Endodermal cell (in vitro differentiated cells): ENCODE data around the gene DGKZ. TPM values are rescaled to one million over a fixed set of nuclear protein-coding genes. Genes with fewer than 3 reads are reported as not detected.

Experiments used
- DNase-seq: peaks from one replicate; pipeline ENCODE4 v3.0.0-alpha.2; 2017
- H3K27ac ChIP-seq: 2 replicates; pipeline ENCODE4 v1.5.1; 2013; ENCODE audit warnings: mild to moderate bottlenecking, low read depth, low read length, moderate library complexity
- H3K27me3 ChIP-seq: 2 replicates; pipeline ENCODE4 v1.6.1; 2013; ENCODE audit warnings: mild to moderate bottlenecking, low read length, moderate library complexity; ENCODE audit not compliant: insufficient read depth, control insufficient read depth, poor library complexity, severe bottlenecking
- H3K36me3 ChIP-seq: 2 replicates; pipeline ENCODE4 v1.7.0; 2013; ENCODE audit warnings: mild to moderate bottlenecking, low read length, moderate library complexity; ENCODE audit not compliant: control insufficient read depth, insufficient read depth
- H3K4me1 ChIP-seq: one replicate; pipeline ENCODE4 v1.7.0; 2013; ENCODE audit warnings: low read length; ENCODE audit not compliant: control insufficient read depth, insufficient read depth
- H3K4me3 ChIP-seq: 2 replicates; pipeline ENCODE4 v1.5.1; 2013; ENCODE audit warnings: mild to moderate bottlenecking, low read length, moderate library complexity
- H3K9ac ChIP-seq: 2 replicates; pipeline ENCODE4 v1.6.1; 2013; ENCODE audit warnings: mild to moderate bottlenecking, low read length, moderate library complexity; ENCODE audit not compliant: poor library complexity, severe bottlenecking; ENCODE audit errors: extremely low read depth
- H3K9me3 ChIP-seq: 2 replicates; pipeline ENCODE4 v1.6.1; 2013; ENCODE audit warnings: mild to moderate bottlenecking, low read length, moderate library complexity; ENCODE audit not compliant: control insufficient read depth
- H3K27ac Mint-ChIP-seq: 2 replicates; pipeline ENCODE4 v1.8.0; 2020; ENCODE audit warnings: mixed read lengths
- H3K27me3 Mint-ChIP-seq: 2 replicates; pipeline ENCODE4 v1.8.0; 2021; ENCODE audit warnings: mild to moderate bottlenecking, mixed read lengths; ENCODE audit not compliant: insufficient read depth
- H3K36me3 Mint-ChIP-seq: 2 replicates; pipeline ENCODE4 v1.8.0; 2020; ENCODE audit warnings: low read depth, mixed read lengths
- H3K4me1 Mint-ChIP-seq: 2 replicates; pipeline ENCODE4 v1.8.0; 2020; ENCODE audit warnings: mixed read lengths
- H3K4me3 Mint-ChIP-seq: 2 replicates; pipeline ENCODE4 v1.8.0; 2020; ENCODE audit warnings: mild to moderate bottlenecking, moderate library complexity, mixed read lengths
- H3K9me3 Mint-ChIP-seq: 2 replicates; pipeline ENCODE4 v1.8.0; 2020; ENCODE audit warnings: mild to moderate bottlenecking, mixed read lengths
- CTCF ChIP-seq: fragments of 200-600 bp; sonication (generic); conservative IDR thresholded peaks from 2 replicates; pipeline ENCODE4 v1.5.0; 2021; ENCODE audit warnings: antibody characterized with exemption, mild to moderate bottlenecking
- WGBS, 2 experiments: methylation state at CpG; one replicate each; pipeline versions ENCODE4 v1.1.5 to v1.1.7; 2013; ENCODE audit warnings: missing lambda C conversion rate in 2 of 2, mixed read lengths in 1 of 2; ENCODE audit not compliant: insufficient coverage in 1 of 2, insufficient read length in 1 of 2; 5-methylcytosine and 5-hydroxymethylcytosine counted together
- total RNA-seq, 2 donors: library from RNA; stranded (reverse); fragmentation: NEBNext Ultra II Directional in 1 of 2; extraction: Animal tissue kit (Norgen Biotek cat#: 25700) in 1 of 2; gene quantifications; 2 replicates in 1 of 2; 3 replicates in 1 of 2; pipeline ENCODE4 v1.2.1, GENCODE V29; 2021

The DGKZ gene
- total RNA-seq, 2 donors from 2014 or later: 49.6 to 57.3 TPM

GRCh38 chr11:46404476-46405017 is 57.3 kb downstream of the DGKZ start:
- H3K27ac ChIP-seq: no peak overlapping the region
- no peaks in the 10 kb centered on the region for H3K9me3 Mint-ChIP-seq
- no peaks in the 10 kb centered on the region for H3K27me3 Mint-ChIP-seq

GRCh38 chr11:46407635-46408034 is 60.4 kb downstream of the DGKZ start:
- Mint-ChIP-seq H3K4me1 (peaks cover 25% of the 10 kb centered on the region), H3K27ac (peak overlapping the region; percentile 78), H3K27me3 (no peaks in the 10 kb centered on the region), H3K4me3 (peak overlapping the region; percentile 31), H3K36me3 (peaks cover 49% of the 10 kb centered on the region), H3K9me3 (no peaks in the 10 kb centered on the region)
- Histone ChIP-seq H3K27ac (no peak overlapping the region), H3K9me3 (no peaks in the 10 kb centered on the region), H3K9ac (no peak overlapping the region), H3K27me3 (no peaks in the 10 kb centered on the region), H3K36me3 (peaks cover 61% of the 10 kb centered on the region), H3K4me1 (peaks cover 17% of the 10 kb centered on the region), H3K4me3 (peak overlapping the region; percentile 35)
- peak; percentile 71 for DNase-seq
- peak; percentile 1 for TF ChIP-seq CTCF
- 71 to 75% methylated on average over 10 of the region's 10 CpGs for WGBS, 2 experiments

More at GRCh38 chr11:46404476-46405017, 57.3 kb downstream of the DGKZ start:
- Histone ChIP-seq H3K9ac (no peak overlapping the region), H3K4me3 (no peak overlapping the region), H3K4me1 (peaks cover 17% of the 10 kb centered on the region), H3K36me3 (peaks cover 66% of the 10 kb centered on the region), H3K9me3 (no peaks in the 10 kb centered on the region), H3K27me3 (no peaks in the 10 kb centered on the region)
- H3K4me1 Mint-ChIP-seq: peaks cover 18% of the 10 kb centered on the region
- no peak for TF ChIP-seq CTCF
- no peak overlapping the region for H3K27ac Mint-ChIP-seq
- no peak overlapping the region for H3K4me3 Mint-ChIP-seq
- WGBS, 2 experiments: 88% methylated on average over 5 of the region's 5 CpGs; no CpG with 5 or more reads in 1 of the 2 experiments
- peaks cover 50% of the 10 kb centered on the region for H3K36me3 Mint-ChIP-seq
- no peak for DNase-seq

GRCh38 chr11:46408407-46408986 is 61.2 kb downstream of the DGKZ start:
- H3K9ac ChIP-seq: no peak overlapping the region
- H3K27me3 ChIP-seq: no peaks in the 10 kb centered on the region
- peaks cover 61% of the 10 kb centered on the region for H3K36me3 ChIP-seq
- no peaks in the 10 kb centered on the region for H3K9me3 ChIP-seq
- peaks cover 17% of the 10 kb centered on the region for H3K4me1 ChIP-seq
- no peak for TF ChIP-seq CTCF
- no peak for DNase-seq
- H3K4me3 Mint-ChIP-seq: no peak overlapping the region
- H3K27ac ChIP-seq: no peak overlapping the region
- H3K27me3 Mint-ChIP-seq: no peaks in the 10 kb centered on the region
- no peak overlapping the region for H3K27ac Mint-ChIP-seq
- H3K36me3 Mint-ChIP-seq: peaks cover 49% of the 10 kb centered on the region
- 94 to 100% methylated on average over 2 to 6 of the region's 6 CpGs for WGBS, 2 experiments
- peaks cover 25% of the 10 kb centered on the region for H3K4me1 Mint-ChIP-seq
- no peaks in the 10 kb centered on the region for H3K9me3 Mint-ChIP-seq
- no peak overlapping the region for H3K4me3 ChIP-seq
